ENCODE data around the gene KRT80.
"Not testable (repeated sequence)": the region's sequence is repeated elsewhere in the genome, so short reads cannot be mapped to it uniquely, and the experiment has no call there.

KRT80 gene

DNA sequence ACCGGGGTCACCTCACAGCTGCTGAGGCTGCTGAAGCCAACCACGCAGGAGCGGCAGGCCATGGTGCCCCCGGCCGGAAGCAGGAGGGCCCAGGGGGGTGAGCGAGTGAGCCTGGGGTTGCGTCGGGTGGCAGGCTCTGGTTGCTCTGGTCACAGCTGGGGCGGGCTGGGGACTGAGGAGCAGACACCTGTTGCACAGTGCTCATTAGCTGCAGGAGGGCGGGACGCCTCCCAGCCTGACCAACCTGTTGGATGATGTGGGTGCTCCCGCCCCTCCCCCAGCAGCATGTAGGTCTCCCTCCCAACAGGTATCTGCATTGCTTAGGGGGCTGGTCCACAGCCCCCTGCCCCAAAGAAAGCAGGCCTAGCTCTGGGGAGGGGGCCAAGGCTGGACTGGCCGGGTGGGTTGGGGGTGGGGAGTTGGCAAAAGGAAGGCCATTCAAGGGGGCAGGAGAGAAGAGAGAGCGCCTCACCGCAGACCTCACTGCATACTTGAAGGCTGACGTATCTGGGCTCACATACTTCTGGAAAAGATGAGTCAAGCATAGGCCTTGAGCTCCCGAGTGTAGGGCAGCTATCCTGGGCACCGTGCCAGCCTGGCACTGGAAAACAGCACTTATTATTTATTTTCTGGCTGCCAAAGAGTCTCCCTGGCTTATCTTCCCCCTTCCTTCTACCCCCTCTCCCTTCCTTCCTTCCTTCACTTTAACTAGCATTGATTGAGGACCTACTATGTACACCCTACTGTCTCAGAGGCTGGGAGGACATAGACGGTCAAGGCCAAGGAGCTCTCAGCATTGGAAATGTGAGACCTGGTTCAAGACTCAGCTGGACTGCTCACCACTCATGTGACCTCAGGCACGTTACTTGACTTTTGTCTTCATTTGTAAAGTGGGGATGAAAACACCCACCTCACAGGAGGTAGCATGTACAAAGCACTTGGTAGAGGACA lies at the start of gene KRT80:
TSS of gene KRT80 (minus strand) at position 174 of the 951 bp plus-strand sequence. CDS start at position 62, 112 bp downstream.
- in situ Hi-C loops (cut with MboI; ENCODE audit: low sequenced_read_pairs): no loop called here

DNA sequence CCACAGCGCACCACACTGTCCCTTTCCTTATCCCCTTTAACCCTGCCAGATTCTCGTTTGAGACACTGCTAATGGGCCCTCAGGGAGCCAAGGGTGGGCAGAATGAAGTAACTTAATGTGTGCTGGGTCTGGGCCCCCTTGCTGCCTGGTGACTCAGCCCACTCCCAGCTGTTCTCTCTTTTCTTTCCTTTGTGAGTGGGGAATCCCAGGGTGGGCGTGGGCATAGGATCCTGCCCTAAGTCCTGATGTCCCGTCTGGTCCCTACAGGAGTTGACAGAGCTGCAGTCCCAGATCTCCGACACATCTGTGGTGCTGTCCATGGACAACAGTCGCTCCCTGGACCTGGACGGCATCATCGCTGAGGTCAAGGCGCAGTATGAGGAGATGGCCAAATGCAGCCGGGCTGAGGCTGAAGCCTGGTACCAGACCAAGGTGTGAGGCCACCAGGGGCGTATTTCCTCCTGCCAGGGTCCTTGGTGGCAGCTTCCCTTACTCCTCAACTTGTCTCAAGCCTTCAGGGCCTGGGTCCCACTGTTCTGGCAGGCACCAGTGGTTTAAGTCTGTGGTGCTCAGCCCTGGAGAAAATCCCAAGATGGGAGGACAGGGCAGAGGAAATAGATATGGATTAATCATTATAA lies 49.5 kb upstream of the KRT80 start:
- in situ Hi-C loops (cut with MboI; ENCODE audit: low sequenced_read_pairs): no loop called here

DNA sequence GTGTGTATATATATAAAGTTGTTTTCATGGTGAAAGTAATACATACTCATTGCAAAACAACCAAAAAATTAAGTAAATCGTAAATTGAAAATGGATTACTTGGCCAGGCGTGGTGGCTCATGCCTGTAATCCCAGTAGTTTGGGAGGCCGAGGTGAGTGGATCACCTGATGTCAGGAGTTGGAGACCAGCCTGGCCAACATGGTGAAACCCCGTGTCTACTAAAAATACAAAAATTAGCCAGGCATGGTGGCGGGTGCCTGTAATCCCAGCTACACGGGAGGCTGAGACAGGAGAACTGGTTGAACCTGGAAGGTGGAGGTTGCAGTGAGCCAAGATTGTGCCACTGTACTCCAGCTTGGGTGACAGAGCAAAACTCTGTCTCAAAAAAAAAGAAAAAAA lies 48.4 kb upstream of the KRT80 start:
- in situ Hi-C loops (cut with MboI; ENCODE audit: low sequenced_read_pairs): not testable (repeated sequence)

DNA sequence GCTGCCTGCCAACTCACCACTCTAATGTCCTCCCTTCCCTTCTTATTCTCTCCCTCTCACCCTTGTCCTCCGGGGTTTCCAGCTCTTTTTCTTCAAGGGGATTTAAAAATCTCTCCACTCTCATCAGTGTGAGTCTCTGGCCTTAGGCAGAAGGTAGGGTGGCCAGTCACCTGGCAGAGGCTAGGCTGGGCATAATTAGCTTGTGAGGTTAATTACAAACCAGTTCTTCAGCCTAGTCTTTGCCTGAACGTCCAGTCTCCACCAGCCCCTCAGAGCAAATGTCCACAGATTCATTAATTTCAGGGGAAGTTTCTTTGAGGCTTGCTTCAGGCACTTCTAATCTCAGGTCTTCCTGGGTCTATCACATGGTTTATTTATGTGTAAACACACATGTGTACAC lies 48.0 kb upstream of the KRT80 start:
- in situ Hi-C loops (cut with MboI; ENCODE audit: low sequenced_read_pairs): no loop called here

DNA sequence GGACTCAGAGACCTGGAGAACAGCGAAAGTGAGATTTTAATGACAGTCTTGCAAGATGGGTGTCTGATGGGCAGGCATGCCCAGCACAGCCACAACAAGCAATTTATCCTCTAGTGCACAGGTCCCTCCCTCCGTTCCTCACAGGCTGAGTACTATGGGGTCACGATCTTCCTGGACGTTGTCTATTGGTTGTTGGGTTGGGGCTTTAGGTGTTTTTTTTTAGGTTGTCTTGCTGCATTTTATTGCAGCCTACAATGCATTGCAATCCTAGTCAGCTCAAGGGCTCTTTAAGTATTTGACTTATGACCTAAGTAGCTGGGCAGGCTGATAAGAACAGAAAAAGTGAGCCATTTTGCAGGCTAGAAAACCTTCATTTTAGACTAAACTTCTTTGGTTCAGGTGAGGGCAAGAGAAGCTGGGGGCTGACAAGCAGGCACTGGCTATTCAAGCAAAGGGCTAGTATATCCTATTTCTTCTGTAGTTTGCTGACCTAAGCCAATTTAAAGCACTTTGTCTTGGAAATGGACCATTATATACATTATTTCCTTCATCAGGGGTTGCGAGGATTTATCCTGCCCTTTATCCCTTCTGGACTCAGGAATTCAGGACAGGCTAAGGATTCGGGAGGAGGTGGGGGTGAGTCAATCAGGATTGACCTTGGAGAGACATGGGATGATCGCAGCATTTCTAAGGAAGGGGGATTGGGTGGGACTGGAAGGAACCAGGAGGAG lies 47.3 kb upstream of the KRT80 start:
- in situ Hi-C loops (cut with MboI; ENCODE audit: low sequenced_read_pairs): no loop called here

DNA sequence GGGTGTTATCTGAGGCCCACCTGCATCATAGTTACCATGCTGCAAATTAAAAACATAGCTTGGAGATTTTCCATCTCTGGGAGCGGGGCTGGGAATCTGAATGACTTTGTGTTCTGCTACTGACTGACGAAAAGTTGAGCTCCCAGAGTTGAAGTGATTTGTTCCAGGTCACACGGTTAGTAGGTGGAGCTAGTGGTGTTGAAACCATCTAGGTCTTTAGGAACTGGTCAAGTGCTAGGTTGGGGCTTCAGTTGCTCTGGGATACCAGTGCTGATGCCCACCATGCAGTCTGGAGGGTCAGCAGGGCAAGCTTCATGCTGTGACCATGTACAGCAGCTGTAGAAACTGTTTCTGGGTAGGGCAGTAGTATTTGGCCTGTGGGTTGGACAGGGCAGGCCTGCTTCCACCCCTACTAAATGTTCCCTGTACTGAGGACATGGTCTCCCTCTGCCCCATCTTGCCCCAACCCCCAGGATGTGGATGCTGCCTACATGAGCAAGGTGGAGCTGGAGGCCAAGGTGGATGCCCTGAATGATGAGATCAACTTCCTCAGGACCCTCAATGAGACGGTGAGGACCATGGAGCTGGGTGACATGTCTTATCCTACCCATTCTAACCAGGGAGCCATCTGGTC lies 46.5 kb upstream of the KRT80 start:
- in situ Hi-C loops (cut with MboI; ENCODE audit: low sequenced_read_pairs): no loop called here

DNA sequence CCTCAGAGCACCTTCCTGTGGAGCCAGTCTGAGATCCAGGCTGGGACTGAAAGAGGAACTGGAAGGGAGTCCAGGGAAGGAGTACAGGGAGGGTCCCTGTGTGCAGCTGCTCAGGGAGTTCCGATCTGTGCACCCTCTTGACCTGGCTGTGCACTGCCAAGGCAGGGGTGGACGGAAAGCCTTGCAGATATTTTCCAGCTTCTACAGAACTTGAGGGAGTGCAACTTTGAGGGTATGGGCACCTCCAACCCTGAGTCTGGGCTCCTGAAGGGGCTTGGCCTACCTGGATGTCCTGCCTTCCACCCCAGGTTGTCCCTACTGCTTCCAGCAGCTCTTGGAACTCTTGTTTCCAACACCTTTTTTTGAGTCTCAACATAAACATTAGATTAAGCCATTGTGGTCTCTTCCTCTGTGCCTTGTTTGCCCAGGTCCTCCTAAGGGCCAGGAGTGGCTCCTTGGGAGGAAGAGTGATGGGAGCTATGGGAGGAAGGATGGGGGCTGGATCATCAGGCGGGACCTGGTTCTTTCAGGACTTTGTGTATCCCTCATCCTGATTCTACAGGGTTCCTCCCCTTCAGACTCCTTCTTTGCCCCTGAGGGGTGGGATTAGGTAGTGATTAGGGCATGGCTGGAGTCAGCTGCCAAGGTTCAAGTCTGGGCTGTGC lies 44.7 kb upstream of the KRT80 start:
- in situ Hi-C loops (cut with MboI; ENCODE audit: low sequenced_read_pairs): no loop called here

DNA sequence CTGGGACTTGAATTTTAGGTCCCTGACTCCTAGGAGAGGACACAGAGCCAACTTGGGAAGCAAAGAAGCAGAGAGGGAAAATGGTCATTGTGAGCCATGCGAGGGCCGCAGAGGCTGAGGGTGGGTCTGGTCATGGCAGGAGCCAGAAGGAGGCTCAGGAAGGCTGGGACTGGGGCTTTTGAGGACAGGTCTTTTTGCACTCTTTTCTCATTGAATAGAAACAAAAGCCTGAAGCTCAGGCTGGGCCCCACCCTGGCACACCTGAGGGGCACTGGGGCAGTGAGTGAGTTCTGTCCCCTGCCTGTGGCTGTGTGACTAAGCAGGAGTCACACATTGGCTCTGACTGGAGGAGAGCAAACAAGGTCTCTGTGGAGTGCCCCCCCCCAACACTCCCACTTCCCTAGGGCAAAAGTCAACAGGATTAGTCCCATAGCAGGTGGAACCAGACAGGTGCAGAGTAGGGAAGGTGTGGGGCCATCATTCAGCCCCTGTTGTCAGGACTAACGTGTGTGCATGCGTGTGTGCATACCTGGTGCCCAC lies 44.1 kb upstream of the KRT80 start:
- in situ Hi-C loops (cut with MboI; ENCODE audit: low sequenced_read_pairs): no loop called here

DNA sequence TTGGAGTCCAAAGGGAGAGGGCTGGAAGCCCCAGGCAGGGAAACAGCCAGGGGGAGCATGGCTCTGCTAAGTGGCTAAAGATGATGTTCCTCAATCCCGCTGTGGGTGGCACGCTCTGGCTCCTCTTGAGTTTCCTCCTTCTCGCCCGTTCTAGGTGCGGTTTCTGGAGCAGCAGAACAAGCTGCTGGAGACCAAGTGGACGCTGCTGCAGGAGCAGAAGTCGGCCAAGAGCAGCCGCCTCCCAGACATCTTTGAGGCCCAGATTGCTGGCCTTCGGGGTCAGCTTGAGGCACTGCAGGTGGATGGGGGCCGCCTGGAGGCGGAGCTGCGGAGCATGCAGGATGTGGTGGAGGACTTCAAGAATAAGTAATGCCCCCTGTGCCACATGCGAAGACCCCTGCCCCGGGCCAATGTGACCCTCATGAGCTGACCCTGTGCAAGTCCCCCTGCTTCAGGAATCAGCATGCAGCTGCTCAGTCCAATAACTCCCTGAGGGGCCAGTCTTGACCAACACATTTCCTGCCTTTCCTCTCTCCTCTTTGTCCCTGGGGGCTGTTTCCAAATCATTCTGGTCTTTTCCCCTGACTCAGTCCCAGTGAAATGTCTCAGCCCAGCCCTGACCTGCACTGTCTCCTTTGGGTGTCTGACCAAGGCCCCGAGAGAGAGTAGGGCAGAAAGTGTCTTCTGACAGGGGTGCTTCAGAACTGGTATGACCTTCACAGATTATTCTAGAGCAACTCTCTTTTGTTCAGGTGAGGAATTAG lies 43.4 kb upstream of the KRT80 start:
- in situ Hi-C loops (cut with MboI; ENCODE audit: low sequenced_read_pairs): no loop called here

DNA sequence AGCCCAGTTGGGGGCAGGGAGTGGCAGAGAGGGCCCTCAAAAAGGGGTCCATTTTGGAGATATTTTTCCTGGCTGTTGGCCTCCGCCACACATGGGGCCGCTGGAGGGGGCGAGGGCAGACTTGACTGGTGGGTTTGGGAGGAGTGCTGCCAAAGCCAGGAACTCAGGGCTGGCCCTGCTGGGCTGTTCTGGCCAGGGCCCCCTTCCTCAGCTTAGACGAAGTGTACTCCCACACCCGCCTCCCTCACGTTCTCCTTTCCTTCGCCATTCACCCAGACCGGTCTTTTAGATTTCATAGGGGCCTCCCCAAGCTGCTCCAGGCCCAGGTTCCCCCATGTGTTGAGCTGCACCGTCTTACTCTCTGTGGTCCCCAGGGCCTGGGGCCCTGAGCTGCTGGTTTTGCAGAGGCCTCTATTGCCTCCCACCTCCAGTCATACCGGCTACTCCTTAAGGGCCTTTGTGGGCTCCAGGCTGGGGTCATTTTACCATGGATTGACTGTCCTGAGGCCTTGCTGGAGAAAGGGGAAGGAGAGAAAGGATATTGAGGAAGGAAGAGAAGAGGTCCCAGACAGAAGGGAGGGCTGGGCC lies 42.5 kb upstream of the KRT80 start:
- in situ Hi-C loops (cut with MboI; ENCODE audit: low sequenced_read_pairs): no loop called here

DNA sequence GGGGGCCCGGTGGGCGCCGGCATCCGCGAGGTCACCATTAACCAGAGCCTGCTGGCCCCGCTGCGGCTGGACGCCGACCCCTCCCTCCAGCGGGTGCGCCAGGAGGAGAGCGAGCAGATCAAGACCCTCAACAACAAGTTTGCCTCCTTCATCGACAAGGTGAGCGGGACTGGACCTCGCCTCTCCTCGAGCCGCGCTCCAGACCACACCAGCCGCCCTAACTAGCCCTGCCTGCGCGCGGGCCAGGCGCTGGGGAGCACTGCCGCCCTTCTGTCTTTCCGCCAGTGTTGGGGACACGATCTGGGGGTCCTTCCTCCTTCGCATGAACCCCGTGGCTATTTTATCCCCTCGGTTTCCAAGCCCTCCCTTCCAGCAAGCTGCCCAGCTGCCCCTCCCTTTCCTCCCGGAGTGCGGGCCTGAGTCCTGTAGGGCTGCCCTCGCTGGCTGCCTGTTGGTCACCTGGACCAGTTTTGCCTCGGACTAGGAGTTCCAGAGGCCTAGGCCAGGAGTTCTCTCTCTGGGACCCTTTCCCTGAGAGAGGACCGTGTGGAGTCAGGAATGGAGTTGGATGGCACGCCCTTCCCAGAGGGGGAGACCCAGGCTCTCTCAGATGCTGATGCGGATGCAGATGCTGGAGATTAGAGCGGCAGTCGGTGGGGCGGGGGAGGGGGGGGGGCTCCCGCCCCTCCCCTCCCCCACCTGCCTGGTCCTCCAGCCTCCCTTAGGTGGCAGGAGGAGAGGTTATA lies 41.8 kb upstream of the KRT80 start:
- in situ Hi-C loops (cut with MboI; ENCODE audit: low sequenced_read_pairs): no loop called here

DNA sequence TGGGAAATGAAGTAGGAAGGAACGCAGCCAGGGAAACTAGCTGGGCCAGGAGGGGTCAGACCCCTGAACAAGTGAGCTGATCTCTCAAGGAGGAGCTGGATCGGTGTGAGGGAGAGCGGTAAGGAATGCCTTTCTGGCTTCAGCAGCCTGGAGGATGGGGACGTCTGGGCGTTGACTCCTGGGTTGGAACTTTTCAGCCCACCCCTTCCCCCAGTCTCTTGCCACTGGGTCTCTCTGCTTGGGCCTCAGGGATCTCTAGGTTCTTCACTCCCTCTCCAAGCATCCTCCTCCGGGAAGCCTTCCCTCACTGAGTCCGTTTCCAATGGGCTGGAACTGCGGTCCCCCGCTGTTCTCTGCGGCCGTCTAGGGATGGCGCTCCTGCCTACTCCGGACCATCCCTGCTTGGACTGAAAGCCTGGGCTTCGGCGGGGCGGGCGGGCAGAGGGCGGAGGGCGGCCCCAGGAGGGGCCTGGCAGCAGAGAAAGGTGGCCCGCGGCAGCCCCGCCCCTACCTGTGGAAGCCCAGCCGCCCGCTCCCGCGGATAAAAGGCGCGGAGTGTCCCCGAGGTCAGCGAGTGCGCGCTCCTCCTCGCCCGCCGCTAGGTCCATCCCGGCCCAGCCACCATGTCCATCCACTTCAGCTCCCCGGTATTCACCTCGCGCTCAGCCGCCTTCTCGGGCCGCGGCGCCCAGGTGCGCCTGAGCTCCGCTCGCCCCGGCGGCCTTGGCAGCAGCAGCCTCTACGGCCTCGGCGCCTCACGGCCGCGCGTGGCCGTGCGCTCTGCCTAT lies 41.1 kb upstream of the KRT80 start, which contains the start of gene KRT7:
TSS of gene KRT7 (plus strand) at position 570 of the 788 bp plus-strand sequence. CDS start at position 624, 54 bp downstream.
- in situ Hi-C loops (cut with MboI; ENCODE audit: low sequenced_read_pairs): no loop called here

DNA sequence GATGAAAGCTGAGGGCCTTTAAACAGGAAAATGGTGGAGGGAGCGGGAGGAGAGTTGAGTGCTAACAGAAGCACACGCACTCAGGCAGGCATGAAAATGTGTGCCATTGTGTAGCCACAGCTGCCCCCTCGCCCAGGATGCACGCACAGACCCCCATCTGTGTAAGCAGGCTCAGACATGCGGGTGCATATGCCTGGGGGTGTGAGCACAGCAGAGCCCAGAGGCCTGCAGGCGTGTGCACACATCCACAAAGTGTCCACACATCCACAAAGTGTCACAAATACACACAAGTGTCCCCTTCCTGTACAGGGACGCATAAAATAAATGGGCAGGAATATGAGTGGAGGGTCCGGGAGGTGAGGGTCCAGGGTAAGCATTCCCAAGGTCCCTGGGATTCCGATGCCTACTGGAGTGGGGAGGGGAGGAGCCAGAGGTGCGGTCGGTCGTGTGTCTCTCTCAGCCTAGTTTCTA lies 40.4 kb upstream of the KRT80 start:
- in situ Hi-C loops (cut with MboI; ENCODE audit: low sequenced_read_pairs): no loop called here

DNA sequence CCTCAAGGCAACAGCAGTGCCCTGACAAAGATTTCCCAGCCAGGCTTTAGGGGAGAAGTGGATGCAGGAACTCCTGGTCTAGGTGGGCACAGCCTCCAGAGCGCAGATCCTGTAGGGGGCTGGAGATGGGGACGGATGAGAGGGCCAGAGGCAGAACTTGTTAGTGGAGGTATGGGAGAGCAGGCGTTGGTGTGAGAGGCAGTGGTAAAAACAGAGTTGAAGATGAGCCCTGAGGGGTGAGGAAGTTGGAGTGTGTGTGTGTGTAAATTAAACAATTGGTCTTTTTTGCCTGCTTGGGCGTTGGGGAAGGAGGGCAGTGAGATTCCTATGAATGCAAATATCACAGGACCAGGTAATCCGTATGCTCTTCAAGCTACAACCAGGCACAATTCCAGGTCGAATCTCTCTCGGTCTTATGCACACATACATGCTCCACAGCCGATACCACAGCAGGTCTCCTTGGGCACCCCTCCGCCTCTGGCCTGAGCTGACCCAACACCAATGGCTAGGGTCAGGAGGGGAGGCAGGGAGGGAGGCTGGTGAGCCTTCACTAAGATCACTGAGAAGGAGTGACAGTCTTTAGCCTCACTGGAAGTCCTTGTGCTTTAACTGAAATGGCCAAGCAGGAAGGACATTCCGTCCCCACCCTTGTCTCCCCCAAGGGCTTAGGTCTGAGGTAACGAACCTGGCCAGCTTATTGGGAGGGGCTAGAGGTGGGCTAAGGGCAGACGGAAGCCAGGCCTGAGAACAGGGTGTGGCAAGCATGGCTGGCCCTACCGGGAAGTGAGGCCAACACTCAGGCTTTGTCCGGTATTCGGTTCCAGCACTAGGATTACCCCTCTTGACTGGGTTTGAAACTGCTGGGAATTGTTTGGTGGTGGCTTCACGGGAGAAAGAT lies 39.7 kb upstream of the KRT80 start:
- in situ Hi-C loops (cut with MboI; ENCODE audit: low sequenced_read_pairs): no loop called here

DNA sequence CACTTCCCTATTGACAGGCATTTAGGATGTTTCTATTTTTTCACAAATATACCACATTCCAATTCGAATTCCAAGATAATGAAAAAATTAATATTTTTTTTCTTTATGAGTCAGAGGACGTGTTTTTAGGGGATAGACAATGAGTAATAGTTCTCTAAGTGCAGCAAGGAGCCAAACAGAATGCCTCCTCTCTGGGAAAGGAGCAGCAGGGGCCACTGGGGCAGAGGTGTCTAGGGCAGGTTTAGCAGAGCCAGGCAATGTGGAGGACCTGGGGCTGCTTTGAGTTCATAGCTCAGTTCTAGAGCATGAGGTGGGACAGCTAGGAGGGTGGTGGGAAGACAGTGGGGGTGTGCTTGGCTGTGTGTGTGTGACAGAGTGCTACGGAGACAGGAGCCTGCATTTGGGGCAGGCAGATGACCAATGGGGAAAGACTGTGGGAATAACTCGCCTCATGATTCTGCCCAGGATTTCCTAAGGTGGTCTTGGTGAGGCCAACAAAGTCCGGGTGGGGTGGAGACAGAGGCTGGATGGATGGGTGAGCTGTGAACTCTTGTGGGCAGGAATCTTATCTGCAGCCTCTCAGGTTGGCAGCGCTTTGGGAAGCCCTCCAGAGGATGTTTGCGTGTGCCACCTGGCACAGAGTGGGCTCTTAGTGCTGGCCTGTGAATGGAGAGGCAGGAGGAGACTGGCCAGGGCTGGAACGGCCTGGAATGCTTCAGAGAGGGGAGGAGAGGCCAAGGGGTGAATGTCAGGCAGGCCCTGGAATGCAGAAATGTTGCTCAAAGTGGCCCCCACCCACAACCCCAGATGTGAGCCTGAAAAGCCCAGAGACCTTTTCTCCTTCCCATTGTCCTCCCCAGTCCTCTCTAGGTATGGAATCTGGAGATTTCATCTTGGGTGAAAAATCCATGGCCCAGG lies 38.8 kb upstream of the KRT80 start:
- in situ Hi-C loops (cut with MboI; ENCODE audit: low sequenced_read_pairs): no loop called here
